GM21390 (cell line): ENCODE data around the gene SELENON.

Experiments
- ATAC-seq: cut with Tn5 transposase; IDR thresholded peaks from one replicate; pipeline ENCODE4 v1.9.1; 2021; ENCODE audit not compliant: unreplicated experiment

Gene SELENON

DNA sequence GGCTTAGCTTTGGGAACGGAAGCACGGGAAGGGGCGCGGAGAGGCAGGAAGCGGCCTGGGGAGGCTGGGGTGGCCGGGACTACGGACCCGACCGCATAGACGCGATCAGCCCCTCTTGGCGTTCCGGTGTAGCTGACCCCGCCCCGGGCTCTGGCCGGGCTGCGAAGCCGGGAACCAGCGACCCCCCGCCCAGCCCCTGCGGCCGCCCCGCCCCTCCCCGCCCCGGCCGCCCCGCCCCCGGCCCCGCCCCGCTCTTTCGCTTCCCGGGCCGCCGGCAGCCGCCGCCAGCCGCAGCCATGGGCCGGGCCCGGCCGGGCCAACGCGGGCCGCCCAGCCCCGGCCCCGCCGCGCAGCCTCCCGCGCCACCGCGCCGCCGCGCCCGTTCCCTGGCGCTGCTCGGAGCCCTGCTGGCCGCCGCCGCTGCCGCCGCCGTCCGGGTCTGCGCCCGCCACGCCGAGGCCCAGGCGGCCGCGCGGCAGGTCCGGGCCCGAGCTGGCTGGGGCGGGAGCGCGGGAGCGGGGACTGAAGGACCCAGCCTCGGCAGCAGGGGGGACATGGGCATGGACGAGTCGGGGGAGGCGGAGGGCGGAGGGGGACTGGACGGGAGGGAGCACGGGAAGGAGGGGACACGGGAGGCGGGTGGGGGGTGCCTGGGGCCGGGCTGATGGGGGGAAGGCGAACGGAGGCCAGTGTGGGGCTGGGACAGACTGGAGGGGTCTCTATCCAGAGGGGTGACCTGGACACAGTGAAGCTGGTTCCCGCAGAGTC is at the start of gene SELENON:
TSS of gene SELENON (plus strand) at position 259 of the 768 bp plus-strand sequence. CDS start at position 297, 38 bp downstream.
- no peak for ATAC-seq

GRCh38 chr1:25750923-25751605 is 48.9 kb upstream of the SELENON start:
- no peak for ATAC-seq

GRCh38 chr1:25754470-25755181 is 45.4 kb upstream of the SELENON start:
- ATAC-seq: no peak

GRCh38 chr1:25755475-25756125 is 44.4 kb upstream of the SELENON start:
- ATAC-seq: no peak

GRCh38 chr1:25756215-25756614 is 43.8 kb upstream of the SELENON start:
- no peak for ATAC-seq

GRCh38 chr1:25757151-25757845 is 42.7 kb upstream of the SELENON start:
- ATAC-seq: no peak

- ATAC-seq: no peak
Observed at GRCh38 chr1:25757846-25758185, 42.2 kb upstream of the SELENON start.

GRCh38 chr1:25758466-25759070 is 41.4 kb upstream of the SELENON start:
- no peak for ATAC-seq

GRCh38 chr1:25760122-25760719 is 39.8 kb upstream of the SELENON start:
- ATAC-seq: no peak

- ATAC-seq: no peak
Observed at GRCh38 chr1:25760871-25761270, 39.1 kb upstream of the SELENON start.

- ATAC-seq: no peak
Observed at GRCh38 chr1:25763493-25763892, 36.5 kb upstream of the SELENON start.

- ATAC-seq: no peak
Observed at GRCh38 chr1:25765136-25765922, 34.7 kb upstream of the SELENON start.

DNA sequence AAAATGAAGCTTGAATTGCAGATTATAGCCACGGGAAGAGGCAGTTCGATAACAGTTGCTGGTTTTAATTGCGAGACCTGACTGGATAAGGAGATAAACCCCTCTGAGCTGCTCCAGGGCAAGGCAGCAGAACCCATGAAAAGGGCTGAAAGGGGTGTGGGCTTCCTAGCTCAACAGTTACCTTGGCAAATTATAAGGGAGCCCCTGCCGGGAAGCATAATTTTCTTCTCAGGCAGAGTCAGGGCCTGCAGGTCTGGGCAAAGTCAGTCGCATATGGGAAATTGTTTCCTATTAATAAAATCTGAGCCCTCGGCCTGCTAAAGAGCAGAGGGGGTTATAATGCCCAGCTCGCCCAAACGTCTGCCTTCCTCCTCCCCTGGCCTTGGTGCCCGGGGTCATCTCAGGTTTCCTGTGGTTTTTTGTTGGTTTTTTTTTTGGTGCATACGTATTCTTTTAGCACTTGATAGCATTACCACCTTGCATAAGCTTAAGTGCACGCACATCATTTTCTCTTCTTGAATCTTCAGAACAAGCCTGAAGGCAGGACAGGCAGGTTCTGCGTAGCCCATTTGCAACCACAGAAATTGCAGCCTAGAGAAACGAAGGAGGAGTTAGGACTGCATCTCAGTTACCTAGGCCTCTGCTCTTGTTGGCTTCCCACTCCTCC is 33.9 kb upstream of the SELENON start:
- ATAC-seq: no peak

- ATAC-seq: no peak
Observed at GRCh38 chr1:25766721-25767436, 33.1 kb upstream of the SELENON start.

DNA sequence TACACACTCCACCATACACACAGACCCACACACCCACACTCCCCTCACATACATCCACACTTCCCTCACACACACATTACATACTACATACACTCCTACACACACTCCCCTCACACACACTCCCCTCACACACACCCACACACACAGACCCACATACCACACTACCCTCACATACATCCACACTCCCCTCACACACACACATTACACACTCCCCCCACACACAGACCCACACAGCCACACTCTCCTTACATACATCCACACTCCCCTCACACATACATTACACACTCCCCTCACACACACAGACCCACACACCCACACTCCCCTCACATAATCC is 32.6 kb upstream of the SELENON start:
- no peak for ATAC-seq

DNA sequence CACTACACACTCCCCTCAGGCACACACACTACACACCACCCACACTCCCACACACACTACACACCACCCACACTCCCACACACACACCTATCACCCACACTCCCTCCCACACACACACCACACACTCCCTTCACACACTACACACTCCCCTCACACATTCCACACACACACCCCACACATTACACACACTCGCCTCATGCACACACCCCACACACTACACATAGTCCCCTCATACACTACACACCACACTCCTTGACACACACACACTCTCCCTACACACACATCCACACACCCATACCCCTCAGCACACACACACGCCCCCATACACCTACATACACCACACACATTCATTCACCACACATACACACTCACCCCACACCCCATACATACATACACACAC is 31.0 kb upstream of the SELENON start:
- ATAC-seq: no peak

DNA sequence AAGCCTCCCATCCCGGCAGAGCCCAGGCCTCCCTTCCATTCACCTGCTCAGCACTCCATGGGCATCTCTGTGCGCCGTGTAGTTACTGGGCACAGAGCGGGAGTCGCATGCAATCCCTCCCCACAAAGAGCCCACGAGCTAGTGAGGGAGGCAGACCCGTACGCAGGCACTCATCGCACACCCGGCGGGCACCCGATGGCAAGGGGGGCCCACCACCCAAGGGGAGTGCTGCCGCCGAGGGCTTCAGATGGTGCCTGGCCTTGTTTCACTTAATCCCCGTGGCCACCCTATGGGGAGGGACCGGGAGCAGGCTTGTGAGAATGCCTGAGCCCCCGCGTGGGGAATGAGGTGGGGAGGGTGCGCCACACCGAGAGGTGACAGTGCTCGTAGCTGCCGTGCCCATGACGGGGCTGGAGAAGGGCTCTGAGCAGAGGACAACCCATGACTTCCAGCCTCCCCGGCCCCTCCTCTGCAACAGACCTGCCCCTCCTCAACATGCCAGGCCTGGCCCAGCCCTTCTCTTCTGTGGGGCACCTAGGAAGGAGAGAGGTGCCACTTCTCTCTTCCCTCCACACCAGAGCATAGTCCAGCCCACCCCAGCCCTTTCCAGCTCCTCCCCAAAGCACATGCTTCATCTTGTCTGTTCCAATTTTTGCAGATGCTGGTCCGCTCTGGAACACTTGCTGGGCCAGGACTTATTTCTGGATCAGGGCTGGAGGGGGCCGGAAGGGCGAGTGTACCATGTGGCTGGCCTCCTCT is 30.2 kb upstream of the SELENON start:
- ATAC-seq: no peak
